Naive thymus-derived CD4-positive, alpha-beta T cell (primary cell): ENCODE data around the gene SPATA32. TPM values are rescaled to one million over a fixed set of nuclear protein-coding genes. Genes with fewer than 3 reads are reported as not detected.

Source experiments
- ATAC-seq: fragments of 150-1000 bp; cut with Tn5 transposase; 2 replicates; pipeline ENCODE4 v1.10.0; 2021; ENCODE audit warnings: mild to moderate bottlenecking, moderate library complexity
- CTCF ChIA-PET: fragments of 350-600 bp; sonication (Branson Sonifier 250); formaldehyde crosslinking; loops from one replicate; lab custom pipeline; 2021; ENCODE audit warnings: antibody characterized with exemption; lab: Charles Lee
- POLR2A ChIA-PET: fragments of 350-600 bp; sonication (Branson Sonifier 250); formaldehyde crosslinking; loops from one replicate; lab custom pipeline; 2021; ENCODE audit warnings: antibody characterized with exemption, inconsistent platforms; lab: Charles Lee
- DNase-seq, 9 donors: peaks; one replicate each; pipeline versions ENCODE4 v3.0.0 to v3.0.0-alpha.2; 2020 to 2022; ENCODE audit warnings: mixed read lengths in 1 of 9
- H3K27ac ChIP-seq: one replicate; pipeline ENCODE4 v1.7.0; 2013; ENCODE audit warnings: mild to moderate bottlenecking, low read depth, low read length, moderate library complexity
- H3K27me3 ChIP-seq, 2 donors: one replicate each; pipeline ENCODE4 v1.7.0; 2013; ENCODE audit warnings: low read length in 2 of 2, mild to moderate bottlenecking in 2 of 2, moderate library complexity in 2 of 2; ENCODE audit not compliant: control insufficient read depth in 2 of 2, insufficient read depth in 2 of 2
- H3K36me3 ChIP-seq, 3 experiments: 1 replicate in 2 of 3; 2 replicates in 1 of 3; pipeline ENCODE4 v1.7.0; 2013; ENCODE audit warnings: low read length in 3 of 3, mild to moderate bottlenecking in 3 of 3, moderate library complexity in 1 of 3; ENCODE audit not compliant: insufficient read depth in 3 of 3, control insufficient read depth in 2 of 3
- H3K4me1 ChIP-seq, 2 donors: one replicate each; pipeline ENCODE4 v1.7.0; 2013; ENCODE audit warnings: low read length in 2 of 2, mild to moderate bottlenecking in 2 of 2, moderate library complexity in 1 of 2; ENCODE audit not compliant: control insufficient read depth in 2 of 2, insufficient read depth in 2 of 2
- H3K4me3 ChIP-seq: 2 replicates; pipeline ENCODE4 v1.7.0; 2013; ENCODE audit warnings: mild to moderate bottlenecking, low read length
- H3K9me3 ChIP-seq, 3 experiments: 1 replicate in 2 of 3; 2 replicates in 1 of 3; pipeline ENCODE4 v1.7.0; 2013; ENCODE audit warnings: low read length in 3 of 3; ENCODE audit not compliant: control insufficient read depth in 2 of 3
- H3K27ac Mint-ChIP-seq, 9 donors: one replicate each; pipeline ENCODE4 v1.8.0; 2020 to 2022; ENCODE audit warnings: mixed read lengths in 9 of 9, mild to moderate bottlenecking in 8 of 9, moderate library complexity in 5 of 9, inconsistent platforms in 2 of 9
- H3K27me3 Mint-ChIP-seq, 5 donors: one replicate each; pipeline ENCODE4 v1.8.0; 2021 to 2022; ENCODE audit warnings: mixed read lengths in 5 of 5, mild to moderate bottlenecking in 1 of 5
- H3K36me3 Mint-ChIP-seq, 5 donors: one replicate each; pipeline ENCODE4 v1.8.0; 2020 to 2022; ENCODE audit warnings: mixed read lengths in 5 of 5, mild to moderate bottlenecking in 3 of 5, inconsistent platforms in 1 of 5
- H3K4me1 Mint-ChIP-seq, 7 donors: one replicate each; pipeline ENCODE4 v1.8.0; 2020 to 2022; ENCODE audit warnings: mixed read lengths in 7 of 7, mild to moderate bottlenecking in 3 of 7, inconsistent platforms in 1 of 7
- H3K4me3 Mint-ChIP-seq, 10 donors: one replicate each; pipeline ENCODE4 v1.8.0; 2020 to 2022; ENCODE audit warnings: mild to moderate bottlenecking in 10 of 10, mixed read lengths in 10 of 10, moderate library complexity in 6 of 10, inconsistent platforms in 2 of 10
- H3K9me3 Mint-ChIP-seq, 11 donors: one replicate each; pipeline ENCODE4 v1.8.0; 2020 to 2022; ENCODE audit warnings: mixed read lengths in 11 of 11, mild to moderate bottlenecking in 4 of 11, inconsistent platforms in 1 of 11, moderate library complexity in 1 of 11
- intact Hi-C, 2 donors: fragments of 100-400 bp; cut with micrococcal nuclease; formaldehyde crosslinking; loops; one replicate each; pipeline ENCODE4 v1.15.1; 2023
- polyA plus RNA-seq, 2 donors: library from polyadenylated mRNA; unstranded; fragments of 300-500 nt; fragmentation: Illumina TruSeq; gene quantifications; one replicate each; pipeline ENCODE4 v1.2.3, GENCODE V29; 2021
- total RNA-seq, 6 experiments: library from RNA in 5 of 6; stranded (reverse) in 5 of 6; gene quantifications; 1 replicate in 5 of 6; 2 replicates in 1 of 6; pipeline ENCODE4 v1.2.3 and lab custom pipeline; 2021 to 2026

SPATA32 gene
- total and polyA plus RNA-seq, 7 experiments from 2014 or later: 0.12 to 1.1 (median 0.45) TPM; not detected in 1

DNA sequence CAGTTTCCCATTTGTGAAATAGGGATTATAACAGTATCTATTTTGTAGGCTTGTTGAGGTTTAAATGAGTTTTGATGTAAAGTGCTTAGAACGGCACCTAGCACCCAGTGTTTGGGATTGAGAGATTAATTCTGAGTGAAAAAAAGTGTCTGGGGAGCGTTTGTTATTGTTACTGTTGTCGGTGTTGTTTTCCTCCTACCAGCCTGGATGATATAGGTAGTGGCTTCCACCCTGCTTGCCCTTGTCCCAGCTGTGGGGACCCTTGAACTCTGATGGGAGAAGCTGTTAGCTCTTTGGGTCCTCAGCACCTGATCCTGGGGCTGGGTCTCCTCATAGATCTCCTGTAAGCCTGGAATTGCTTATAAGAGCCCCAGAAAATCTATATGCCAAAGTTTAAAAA, 35.3 kb downstream of the SPATA32 start:
- peak overlapping the region; percentile 91 for H3K4me3 ChIP-seq
- ATAC-seq: no peak
- H3K36me3 ChIP-seq: no peaks in the 10 kb centered on the region
- CTCF ChIA-PET: interaction anchor here (0.5 to 13.6 kb wide), 14 partner anchors 7 to 158 kb away, joined by 3 to 397 read pairs (median 4); partner anchors contain the start of genes ACBD4 and MAP3K14
- H3K27ac ChIP-seq: peak overlapping the region; percentile 96
- POLR2A ChIA-PET: interaction anchor here (0.6 to 23.4 kb wide), 16 partner anchors 10 to 1263 kb away, joined by 3 to 851 read pairs (median 5); partner anchors contain the start of genes ACBD4, HEXIM1, HEXIM2 and MAP3K14
- peaks cover 0 to 42% (median 4%) of the 10 kb centered on the region in 5 donors for H3K36me3 Mint-ChIP-seq
- H3K27ac Mint-ChIP-seq: peak overlapping the region; percentile 96 to 100 (median 99)
- no peaks in the 10 kb centered on the region for H3K9me3 Mint-ChIP-seq
- peaks cover 45 to 82% (median 60%) of the 10 kb centered on the region in 7 donors for H3K4me1 Mint-ChIP-seq
- peak overlapping the region; percentile 93 to 100 (median 98) for H3K4me3 Mint-ChIP-seq
- intact Hi-C loops: loop anchor here (1.0 to 5.0 kb wide), 10 partner anchors 9 to 966 kb away; partner anchors contain the start of genes MAP3K14 (in 2 of the 2), NMT1 (in 2 of the 2), HEXIM1 (in 1 of the 2) and HEXIM2 (in 1 of the 2)
- no peak for DNase-seq
- peaks cover 64% of the 10 kb centered on the region in 2 donors for H3K4me1 ChIP-seq
- H3K27me3 ChIP-seq: no peaks in the 10 kb centered on the region
- H3K27me3 Mint-ChIP-seq: no peaks in the 10 kb centered on the region
- no peaks in the 10 kb centered on the region for H3K9me3 ChIP-seq

- no peaks in the 10 kb centered on the region for H3K9me3 Mint-ChIP-seq
- POLR2A ChIA-PET: interaction anchor here (0.6 to 23.4 kb wide), 18 partner anchors 9 to 899 kb away, joined by 3 to 851 read pairs (median 4); partner anchors contain the start of genes ACBD4, HEXIM1, HEXIM2 and MAP3K14
- H3K27ac Mint-ChIP-seq: peak overlapping the region; percentile 96 to 100 (median 99)
- Histone ChIP-seq H3K9me3 (no peaks in the 10 kb centered on the region), H3K27me3 (no peaks in the 10 kb centered on the region), H3K36me3 (peaks cover 0 to 3% (median 0%) of the 10 kb centered on the region in 3 experiments), H3K4me3 (peak overlapping the region; percentile 91), H3K4me1 (peaks cover 60% of the 10 kb centered on the region in 2 donors), H3K27ac (peak overlapping the region; percentile 96)
- peaks cover 45 to 77% (median 56%) of the 10 kb centered on the region in 7 donors for H3K4me1 Mint-ChIP-seq
- H3K27me3 Mint-ChIP-seq: no peaks in the 10 kb centered on the region
- peaks cover 0 to 42% (median 4%) of the 10 kb centered on the region in 5 donors for H3K36me3 Mint-ChIP-seq
- peak overlapping the region; percentile 93 to 100 (median 98) for H3K4me3 Mint-ChIP-seq
- intact Hi-C loops: loop anchor here (1.0 to 5.0 kb wide), 10 partner anchors 9 to 966 kb away; partner anchors contain the start of genes HEXIM1 (in 2 of the 2), MAP3K14 (in 2 of the 2), NMT1 (in 2 of the 2) and HEXIM2 (in 1 of the 2)
- ATAC-seq (peak; percentile 84), DNase-seq (peak; percentile 71 to 97 (median 92))
- CTCF ChIA-PET: interaction anchor here (0.5 to 13.6 kb wide), 19 partner anchors 7 to 159 kb away, joined by 3 to 397 read pairs (median 4); partner anchors contain the start of genes ACBD4, HEXIM1 and MAP3K14
These were observed 35.8 kb downstream of the SPATA32 start for GRCh38 chr17:45225964-45226530.

DNA sequence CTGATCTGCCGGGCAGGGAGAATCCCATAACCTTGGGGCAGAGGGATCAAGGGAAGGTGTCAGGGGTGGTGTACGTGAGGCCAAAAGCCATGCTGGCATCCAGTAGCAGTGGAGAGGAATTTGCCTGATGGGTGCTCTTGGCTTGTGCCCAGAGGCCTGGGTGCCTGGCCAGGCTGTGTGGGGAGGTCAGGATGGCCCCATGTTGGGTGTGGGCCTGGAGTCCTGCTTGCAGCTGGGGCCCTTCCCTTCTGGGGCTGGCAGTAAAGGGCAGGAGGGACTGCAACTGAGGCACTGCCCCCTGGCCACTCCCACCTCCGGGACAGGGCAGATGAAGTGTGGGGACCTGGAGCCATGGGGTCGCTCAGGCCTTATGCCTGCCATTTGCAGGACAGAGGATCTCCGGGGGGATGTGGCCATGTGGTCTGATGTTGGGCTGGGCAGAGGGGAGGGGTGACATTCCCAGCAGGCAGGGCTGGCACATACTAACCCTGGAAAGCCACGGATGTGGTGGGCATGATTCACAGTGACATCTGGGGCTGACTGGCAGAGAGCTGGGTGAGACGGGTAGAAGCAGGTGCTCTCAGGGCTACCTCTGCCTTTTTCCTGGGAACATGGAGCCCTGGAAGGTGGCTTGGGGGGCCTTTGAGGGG, 36.7 kb downstream of the SPATA32 start:
- peaks cover 0 to 2% (median 0%) of the 10 kb centered on the region in 11 donors for H3K9me3 Mint-ChIP-seq
- peaks cover 0 to 45% (median 4%) of the 10 kb centered on the region in 5 donors for H3K36me3 Mint-ChIP-seq

DNA sequence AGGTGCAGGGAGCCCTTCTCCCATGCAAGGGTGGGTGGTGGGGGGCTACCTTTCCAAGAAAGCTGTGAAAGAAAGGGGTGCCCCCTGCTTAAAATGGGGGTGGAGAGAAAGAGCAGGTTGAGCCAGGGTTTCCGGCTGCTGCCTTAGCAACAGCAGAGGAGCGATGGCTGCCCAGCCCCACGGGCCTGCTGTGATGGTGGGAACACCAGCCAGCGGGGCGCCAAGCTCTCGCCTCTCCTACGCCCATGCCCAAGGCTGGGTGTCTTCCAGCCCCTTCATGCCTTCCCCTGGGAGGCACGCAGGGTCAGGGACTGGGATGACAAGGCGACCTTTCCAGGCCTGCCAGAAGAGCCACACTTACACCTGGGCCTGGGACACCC, 37.2 kb downstream of the SPATA32 start:
- Mint-ChIP-seq H3K36me3 (peaks cover 0 to 50% (median 5%) of the 10 kb centered on the region in 5 donors), H3K4me3 (peak overlapping the region; percentile 93 to 100 (median 98)), H3K9me3 (peaks cover 0 to 2% (median 0%) of the 10 kb centered on the region in 11 donors), H3K27ac (peak overlapping the region; percentile 96 to 100 (median 99)), H3K27me3 (no peaks in the 10 kb centered on the region), H3K4me1 (peaks cover 46 to 75% (median 59%) of the 10 kb centered on the region in 7 donors)
- CTCF ChIA-PET: interaction anchor here (2.0 to 13.6 kb wide), 3 partner anchors 8 to 52 kb away, joined by 8 to 397 read pairs (median 12); no protein-coding TSS in a partner anchor
- peak in 1 of 9 donors; percentile 45 for DNase-seq
- no peaks in the 10 kb centered on the region for H3K27me3 ChIP-seq
- peaks cover 58 to 59% of the 10 kb centered on the region in 2 donors for H3K4me1 ChIP-seq
- peaks cover 0 to 5% (median 0%) of the 10 kb centered on the region in 3 experiments for H3K36me3 ChIP-seq
- intact Hi-C loops: loop anchor here (1.0 to 5.0 kb wide), 5 partner anchors 38 to 968 kb away; partner anchors contain the start of genes HEXIM1 (in 1 of the 2), KANSL1 (in 1 of the 2), NMT1 (in 1 of the 2) and SPATA32 (in 1 of the 2)
- POLR2A ChIA-PET: interaction anchor here (0.6 to 23.4 kb wide), 5 partner anchors 20 to 108 kb away, joined by 3 to 851 read pairs (median 35); partner anchors contain the start of genes ACBD4 and HEXIM1
- H3K4me3 ChIP-seq: peak overlapping the region; percentile 91
- H3K27ac ChIP-seq: peak overlapping the region; percentile 96
- no peak for ATAC-seq
- H3K9me3 ChIP-seq: no peaks in the 10 kb centered on the region

More for the DNA sequence above, 36.7 kb downstream of the SPATA32 start:
- H3K9me3 ChIP-seq: no peaks in the 10 kb centered on the region
- CTCF ChIA-PET: interaction anchor here (0.6 to 13.6 kb wide), 14 partner anchors 8 to 160 kb away, joined by 3 to 397 read pairs (median 4); partner anchors contain the start of genes ACBD4 and HEXIM1
- peaks cover 0 to 5% (median 0%) of the 10 kb centered on the region in 3 experiments for H3K36me3 ChIP-seq
- Mint-ChIP-seq H3K4me1 (peaks cover 44 to 75% (median 59%) of the 10 kb centered on the region in 7 donors), H3K27ac (peak overlapping the region; percentile 96 to 100 (median 99)), H3K27me3 (no peaks in the 10 kb centered on the region), H3K4me3 (peak overlapping the region; percentile 93 to 100 (median 98))
- DNase-seq: no peak
- intact Hi-C loops: loop anchor here (1.0 to 5.0 kb wide), 5 partner anchors 37 to 967 kb away; partner anchors contain the start of genes HEXIM1 (in 1 of the 2), KANSL1 (in 1 of the 2), NMT1 (in 1 of the 2) and SPATA32 (in 1 of the 2)
- peak overlapping the region; percentile 91 for H3K4me3 ChIP-seq
- no peak for ATAC-seq
- peak overlapping the region; percentile 96 for H3K27ac ChIP-seq
- H3K4me1 ChIP-seq: peaks cover 58 to 60% of the 10 kb centered on the region in 2 donors
- H3K27me3 ChIP-seq: no peaks in the 10 kb centered on the region
- POLR2A ChIA-PET: interaction anchor here (0.9 to 23.4 kb wide), 9 partner anchors 19 to 91 kb away, joined by 3 to 851 read pairs (median 16); partner anchors contain the start of genes ACBD4, HEXIM1, HEXIM2 and MAP3K14

DNA sequence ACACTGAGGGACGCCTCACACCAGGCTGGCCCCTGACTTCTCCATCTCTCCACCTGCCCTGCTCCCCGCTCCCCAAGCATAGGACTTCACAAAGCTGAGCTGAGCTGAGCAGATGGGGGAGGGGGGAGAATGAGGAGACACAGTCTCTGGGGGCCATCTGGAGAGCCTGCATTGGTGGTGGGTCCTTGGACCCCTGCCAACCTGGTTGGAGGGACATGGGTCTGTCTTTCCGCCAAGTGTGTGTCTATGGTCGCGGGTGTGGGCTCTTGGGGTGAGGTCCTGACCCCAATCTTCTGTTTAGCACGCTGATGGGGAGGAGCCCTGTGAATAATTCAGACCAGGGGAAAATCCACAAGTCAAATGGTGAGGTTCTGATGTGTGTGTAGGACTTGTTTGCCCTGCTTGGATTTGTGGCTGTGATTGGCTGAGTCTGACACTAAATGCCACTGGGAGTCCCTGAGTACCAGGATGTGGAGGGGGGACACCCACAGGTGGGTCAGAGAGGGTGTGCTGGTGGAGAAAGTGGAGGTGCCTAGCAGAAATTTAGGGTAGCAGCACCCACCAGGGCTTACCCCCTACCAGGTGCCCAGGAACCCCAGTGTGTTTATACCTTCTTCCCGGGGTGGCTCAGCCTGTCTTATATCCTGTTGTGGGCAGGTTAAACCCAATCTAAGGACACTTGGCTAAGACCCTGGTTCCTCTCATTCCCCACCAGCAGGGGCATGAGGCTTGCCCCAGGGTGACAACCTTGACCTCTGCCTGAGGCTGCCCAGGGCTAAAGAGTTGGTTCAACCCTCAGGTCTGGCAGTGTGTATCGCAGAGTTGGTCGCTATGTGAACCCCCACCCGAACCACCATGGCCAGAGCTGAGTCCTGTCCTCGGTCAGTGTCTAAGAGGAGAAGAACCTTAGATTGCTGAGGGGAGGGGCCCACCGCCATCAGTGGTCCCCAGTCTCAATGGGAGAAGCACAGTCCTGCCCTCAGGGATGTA, 38.1 kb downstream of the SPATA32 start:
- Histone ChIP-seq H3K27ac (peak overlapping the region; percentile 96), H3K36me3 (peaks cover 0 to 10% (median 0%) of the 10 kb centered on the region in 3 experiments), H3K27me3 (no peaks in the 10 kb centered on the region), H3K4me3 (peak overlapping the region; percentile 91), H3K9me3 (no peaks in the 10 kb centered on the region), H3K4me1 (peaks cover 58 to 59% of the 10 kb centered on the region in 2 donors)
- H3K27ac Mint-ChIP-seq: peak overlapping the region; percentile 96 to 100 (median 99)
- H3K36me3 Mint-ChIP-seq: peaks cover 0 to 55% (median 6%) of the 10 kb centered on the region in 5 donors
- POLR2A ChIA-PET: interaction anchor here (0.6 to 23.4 kb wide), 6 partner anchors 21 to 164 kb away, joined by 3 to 851 read pairs (median 20); partner anchors contain the start of gene HEXIM1
- no peaks in the 10 kb centered on the region for H3K27me3 Mint-ChIP-seq
- intact Hi-C loops: loop anchor here in 1 of 2 donors (2.0 kb wide), 1 partner anchor 51 kb away; no protein-coding TSS in a partner anchor
- DNase-seq (peak in 5 of 9 donors; percentile 28 to 67 (median 33)), ATAC-seq (peak; percentile 8)
- H3K4me1 Mint-ChIP-seq: peaks cover 45 to 77% (median 60%) of the 10 kb centered on the region in 7 donors
- CTCF ChIA-PET: interaction anchor here (0.6 to 13.6 kb wide), 5 partner anchors 9 to 372 kb away, joined by 3 to 397 read pairs (median 6); no protein-coding TSS in a partner anchor
- peaks cover 0 to 2% (median 0%) of the 10 kb centered on the region in 11 donors for H3K9me3 Mint-ChIP-seq
- peak overlapping the region; percentile 93 to 100 (median 98) for H3K4me3 Mint-ChIP-seq
